K562 (cell line): ENCODE data around the gene MPRIP. TPM values are rescaled to one million over a fixed set of nuclear protein-coding genes. Genes with fewer than 3 reads are reported as not detected.

Experiments
- ATAC-seq: fragments of 200-7000 bp; cut with Tn5 transposase; 3 replicates; pipeline ENCODE4 v1.9.1; 2020; ENCODE audit warnings: moderate library complexity
- BruUV-seq: library from RNA; stranded (reverse); fragments of 400-500 nt; replicated peaks from 2 replicates; lab custom pipeline; 2021; lab: Mats Ljungman, UMichigan
- CTCF ChIA-PET: fragments of 300-600 bp; formaldehyde crosslinking; extraction: SDS; loops from one replicate; lab custom pipeline; 2021; ENCODE audit warnings: low intra/inter-chr PET ratio; lab: Yijun Ruan, JAX
- POLR2A ChIA-PET: fragments of 300-600, 350-650 bp; sonication (Branson Sonifier 250); formaldehyde crosslinking; extraction: SDS; loops from one replicate; lab custom pipeline; 2021; ENCODE audit warnings: antibody characterized with exemption, inconsistent platforms; lab: Yijun Ruan, JAX
- DNase-seq, 4 experiments: peaks; one replicate each; pipeline versions ENCODE4 v3.0.0 to v3.0.0-alpha.2; 2011 to 2018; ENCODE audit warnings: low spot score in 3 of 4, mixed read lengths in 3 of 4; ENCODE audit errors: extremely low read depth in 1 of 4
- FAIRE-seq: peaks from 2 replicates; lab custom pipeline; 2011; peaks lifted over from hg19 to GRCh38; lab: Jason Lieb, UNC
- H2AFZ ChIP-seq: 2 replicates; pipeline ENCODE4 v1.6.0; 2011; ENCODE audit warnings: low read depth, low read length, control low read depth, inconsistent platforms
- H3K27ac ChIP-seq: fragments of 200-600 bp; 3 replicates; pipeline ENCODE4 v1.8.0; 2011; ENCODE audit warnings: low read depth, mild to moderate bottlenecking, control low read depth, inconsistent platforms, low read length, moderate library complexity, mixed read lengths; ENCODE audit errors: extremely low read depth
- H3K27me3 ChIP-seq, 2 experiments: fragments of 300-600 bp in 1 of 2; 2 replicates in 1 of 2; 3 replicates in 1 of 2; pipeline versions ENCODE4 v1.6.0 to v1.8.0; 2011; ENCODE audit warnings: inconsistent platforms in 2 of 2, low read length in 2 of 2, mild to moderate bottlenecking in 1 of 2, mixed read lengths in 1 of 2, moderate library complexity in 1 of 2; ENCODE audit not compliant: control insufficient read depth in 2 of 2, insufficient read depth in 2 of 2
- H3K36me3 ChIP-seq: fragments of 300-600 bp; 3 replicates; pipeline ENCODE4 v1.8.0; 2011; ENCODE audit warnings: mild to moderate bottlenecking, low read length, inconsistent platforms; ENCODE audit not compliant: control insufficient read depth, insufficient read depth
- H3K4me1 ChIP-seq, 2 experiments: fragments of 200-600 bp in 1 of 2; replicated peaks in 1 of 2; 2 replicates in 1 of 2; 3 replicates in 1 of 2; pipeline versions ENCODE4 v1.5.1 to v1.8.0; 2011; ENCODE audit warnings: inconsistent platforms in 2 of 2, low read length in 2 of 2, mild to moderate bottlenecking in 1 of 2, mixed read lengths in 1 of 2, moderate library complexity in 1 of 2; ENCODE audit not compliant: control insufficient read depth in 2 of 2, insufficient read depth in 2 of 2
- H3K4me2 ChIP-seq: 2 replicates; pipeline ENCODE4 v1.6.1; 2011; ENCODE audit warnings: low read length, control low read depth, inconsistent platforms, mixed read lengths; ENCODE audit not compliant: insufficient read depth
- H3K4me3 ChIP-seq: fragments of 200-600 bp; sonication (generic), shearing (Covaris generic); 2 replicates; pipeline ENCODE4 v1.5.1; 2016; ENCODE audit warnings: control low read depth, inconsistent platforms
- H3K79me2 ChIP-seq: fragments of 200-600 bp; 3 replicates; pipeline ENCODE4 v1.8.0; 2011; ENCODE audit warnings: low read length, inconsistent platforms; ENCODE audit not compliant: control insufficient read depth, insufficient read depth
- H3K9ac ChIP-seq, 2 experiments: 2 replicates each; pipeline versions ENCODE4 v1.6.0 to v1.6.1; 2011; ENCODE audit warnings: low read depth in 2 of 2, low read length in 2 of 2, control low read depth in 1 of 2, inconsistent platforms in 1 of 2, mild to moderate bottlenecking in 1 of 2, mixed read lengths in 1 of 2; ENCODE audit not compliant: insufficient read depth in 1 of 2
- H3K9me1 ChIP-seq: one replicate; pipeline ENCODE4 v1.6.0; 2011; ENCODE audit warnings: inconsistent platforms, mild to moderate bottlenecking, low read length, moderate library complexity; ENCODE audit not compliant: control insufficient read depth, insufficient read depth
- H3K9me3 ChIP-seq: replicated peaks from 2 replicates; pipeline ENCODE4 v1.5.1; 2011; ENCODE audit warnings: low read depth, low read length, inconsistent platforms; ENCODE audit not compliant: control insufficient read depth, insufficient read depth
- H4K20me1 ChIP-seq: replicated peaks from 2 replicates; pipeline ENCODE4 v1.6.1; 2011; ENCODE audit warnings: low read length, inconsistent platforms, mixed read lengths; ENCODE audit not compliant: control insufficient read depth, insufficient read depth
- CEBPG ChIP-seq, 3 experiments: fragments of 200-800 bp in 1 of 3; sonication (Bioruptor generic) in 1 of 3; sonication (generic) in 1 of 3; formaldehyde crosslinking in 1 of 3; IDR thresholded peaks in 2 of 3; conservative IDR thresholded peaks in 1 of 3; 2 replicates each; pipeline versions ENCODE4 v1.6.1 to v1.8.0; 2016 to 2022; ENCODE audit warnings: missing compliant biosample characterization in 2 of 3, missing genetic modification characterization in 2 of 3, mild to moderate bottlenecking in 1 of 3, missing genetic modification reagents in 1 of 3
- ERF ChIP-seq: fragments of 450-650 bp; formaldehyde crosslinking; IDR thresholded peaks from 2 replicates; pipeline ENCODE4 v1.4.0; 2020; ENCODE audit warnings: mild to moderate bottlenecking, mixed read lengths
- FIP1L1 ChIP-seq: fragments of 200-400 bp; formaldehyde crosslinking; IDR thresholded peaks from 2 replicates; pipeline ENCODE4 v1.6.1; 2018; ENCODE audit warnings: mild to moderate bottlenecking, low read depth, low read length; ENCODE audit not compliant: poor library complexity, severe bottlenecking
- MTA1 ChIP-seq: fragments of 450-650 bp; IDR thresholded peaks from 2 replicates; pipeline ENCODE4 v1.6.1; 2017; ENCODE audit warnings: borderline replicate concordance
- SIX5 ChIP-seq, 2 experiments: IDR thresholded peaks; 2 replicates each; pipeline ENCODE4 v1.6.1; 2011; ENCODE audit warnings: low read length in 2 of 2, borderline replicate concordance in 1 of 2, low read depth in 1 of 2, mild to moderate bottlenecking in 1 of 2, moderate library complexity in 1 of 2; ENCODE audit not compliant: insufficient read depth in 1 of 2
- SRSF9 ChIP-seq: fragments of 200-400 bp; formaldehyde crosslinking; IDR thresholded peaks from 2 replicates; pipeline ENCODE4 v1.6.1; 2017; ENCODE audit warnings: low read depth, low read length, borderline replicate concordance
- ZNF23 ChIP-seq: fragments of 250-450 bp; sonication (Bioruptor Pico); IDR thresholded peaks from 2 replicates; pipeline ENCODE4 v1.4.0; 2020; ENCODE audit warnings: mild to moderate bottlenecking
- WGBS: fragments of 100-300 bp; shearing (Covaris generic); methylation state at CpG from one replicate; pipeline ENCODE4 v1.1.6; 2016; ENCODE audit warnings: low coverage, mixed read lengths; ENCODE audit not compliant: insufficient coverage; ENCODE audit errors: missing lambda C conversion rate; 5-methylcytosine and 5-hydroxymethylcytosine counted together
- in situ Hi-C: fragments of 300-500 bp; cut with MboI; formaldehyde crosslinking; loops from 4 replicates; pipeline ENCODE4 v1.15.0; 2018; ENCODE audit warnings: inconsistent platforms, mixed read lengths
- intact Hi-C: fragments of 100-400 bp; cut with micrococcal nuclease; formaldehyde crosslinking; loops from 2 replicates; pipeline ENCODE4 v1.14.2; 2022
- polyA plus RNA-seq, 8 experiments: library from polyadenylated mRNA; depleted of rRNA in 4 of 8; stranded (reverse) in 5 of 8; unstranded in 3 of 8; fragments of >200 nt; fragmentation: Nextera tagmentation in 2 of 8; fragmentation: Illumina TruSeq in 1 of 8; extraction: Ambion mirVana in 2 of 8; extraction: Trizol in 1 of 8; gene quantifications; 2 replicates each; pipeline versions ENCODE4 v1.2.1 to v1.2.3, GENCODE V29; 2011 to 2014; ENCODE audit warnings: inconsistent platforms in 1 of 8, missing spikeins in 1 of 8
- total RNA-seq, 7 experiments: library from RNA; depleted of rRNA in 6 of 7; stranded (reverse); fragments of >200 nt in 6 of 7; fragmentation: Illumina TruSeq in 2 of 7; extraction: Trizol in 2 of 7; gene quantifications; 2 replicates each; pipeline versions ENCODE4 v1.2.1 to v1.2.3, GENCODE V29; 2011 to 2021; ENCODE audit warnings: low replicate concordance in 1 of 7
- TF ChIP-seq, protein P1 (sequence below): fragments of 250-450 bp; sonication (Bioruptor Pico); IDR thresholded peaks from 2 replicates; pipeline ENCODE4 v1.4.0; 2020; ENCODE audit warnings: mild to moderate bottlenecking

The MPRIP gene
- total and polyA plus RNA-seq, 9 of the 15 experiments (the other 6 are each of a cell fraction or from before 2014, with no cell fraction given): 10.0 to 72.6 (median 30.1) TPM

DNA sequence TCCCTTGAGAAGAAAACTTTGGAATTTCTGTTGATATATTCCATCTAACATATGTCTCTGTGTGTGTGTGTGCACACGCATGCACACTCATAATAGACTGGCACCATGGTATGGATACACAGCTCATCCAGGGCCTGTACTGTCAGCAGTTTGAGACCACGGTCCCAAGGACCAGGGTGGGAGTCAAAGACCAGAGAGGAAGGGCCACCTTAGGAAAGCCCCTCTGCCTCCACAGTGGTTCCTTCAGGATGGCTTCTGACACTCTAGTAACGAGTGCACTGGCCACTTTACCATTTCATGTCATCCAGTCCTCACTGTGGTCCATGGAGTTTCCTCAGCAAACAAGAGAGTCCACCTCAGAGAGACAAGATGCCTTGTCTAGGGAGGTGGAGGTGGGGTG is 82.1 kb downstream of the MPRIP start:
- Histone ChIP-seq H3K79me2 (no peaks in the 10 kb centered on the region), H3K9me1 (no peaks in the 10 kb centered on the region), H3K27me3 (no peaks in the 10 kb centered on the region), H4K20me1 (peaks cover 16% of the 10 kb centered on the region; the same call in 1 of the 2 replicates), H3K4me2 (no peak overlapping the region), H3K9ac (no peak overlapping the region), H3K9me3 (no peaks in the 10 kb centered on the region), H2AFZ (no peak overlapping the region), H3K4me3 (no peak overlapping the region), H3K4me1 (peaks cover under 1 to 8% of the 10 kb centered on the region in 2 experiments; a peak in 4 of 5 replicates), H3K36me3 (0 out of 3 replicates have a peak, but pooled peaks cover 3% of the 10 kb centered on the region), H3K27ac (no peak overlapping the region)
- TF ChIP-seq ZNF23: no peak
- no peak for TF ChIP-seq ERF (CRISPR knock-in tag)
- TF ChIP-seq FIP1L1: no peak
- no peak for TF ChIP-seq MTA1
- TF ChIP-seq CEBPG (CRISPR knock-in tag; IDR thresholded peaks at IDR 0.05): no peak
- TF ChIP-seq CEBPG (tag; conservative IDR thresholded peaks at IDR 0.05 in 1 of 2, IDR thresholded peaks at IDR 0.05 in 1 of 2): no peak
- no peak for TF ChIP-seq SIX5 (IDR thresholded peaks at IDR 0.05; ENCODE audit: borderline replicate concordance in 1 of 2, insufficient read depth in 1 of 2, low read depth in 1 of 2, low read length in 2 of 2)
- TF ChIP-seq, protein P1, sequence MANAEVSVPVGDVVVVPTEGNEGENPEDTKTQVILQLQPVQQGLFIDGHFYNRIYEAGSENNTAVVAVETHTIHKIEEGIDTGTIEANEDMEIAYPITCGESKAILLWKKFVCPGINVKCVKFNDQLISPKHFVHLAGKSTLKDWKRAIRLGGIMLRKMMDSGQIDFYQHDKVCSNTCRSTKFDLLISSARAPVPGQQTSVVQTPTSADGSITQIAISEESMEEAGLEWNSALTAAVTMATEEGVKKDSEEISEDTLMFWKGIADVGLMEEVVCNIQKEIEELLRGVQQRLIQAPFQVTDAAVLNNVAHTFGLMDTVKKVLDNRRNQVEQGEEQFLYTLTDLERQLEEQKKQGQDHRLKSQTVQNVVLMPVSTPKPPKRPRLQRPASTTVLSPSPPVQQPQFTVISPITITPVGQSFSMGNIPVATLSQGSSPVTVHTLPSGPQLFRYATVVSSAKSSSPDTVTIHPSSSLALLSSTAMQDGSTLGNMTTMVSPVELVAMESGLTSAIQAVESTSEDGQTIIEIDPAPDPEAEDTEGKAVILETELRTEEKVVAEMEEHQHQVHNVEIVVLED (CRISPR knock-in tag): no peak
- TF ChIP-seq SRSF9: no peak
- 56% methylated on average over 3 of the region's 3 CpGs for WGBS
- no peak for ATAC-seq
- BruUV-seq: no TSS peak
- FAIRE-seq: no peak
- POLR2A ChIA-PET: no interaction called here
- CTCF ChIA-PET: no interaction called here
- DNase-seq: no peak
- in situ Hi-C loops (loop anchor here (10.0 kb wide), 1 partner anchor 120 kb away; no protein-coding TSS in a partner anchor), intact Hi-C loops (no loop called here)
